Liver (tissue), 9 donors: ENCODE data around the gene ARID3A. TPM values are rescaled to one million over a fixed set of nuclear protein-coding genes. Genes with fewer than 3 reads are reported as not detected.
A peak's percentile ranks its signal among the peaks of the same experiment; 100 is the strongest.
"Not testable (repeated sequence)": the region's sequence is repeated elsewhere in the genome, so short reads cannot be mapped to it uniquely, and the experiment has no call there.

Experiments used
- DNase-seq: peaks from one replicate; pipeline ENCODE4 v3.0.0-alpha.2; 2017; ENCODE audit warnings: low spot score
- H3K27ac ChIP-seq, 2 donors: one replicate each; pipeline ENCODE4 v1.7.0; 2013; ENCODE audit warnings: inconsistent platforms in 2 of 2, low read length in 2 of 2, control low read depth in 1 of 2, low read depth in 1 of 2, mild to moderate bottlenecking in 1 of 2
- H3K27me3 ChIP-seq, 4 donors: one replicate each; pipeline versions ENCODE4 v1.6.1 to v1.7.0; 2013; ENCODE audit warnings: low read length in 3 of 4, inconsistent platforms in 1 of 4, mild to moderate bottlenecking in 1 of 4, moderate library complexity in 1 of 4; ENCODE audit not compliant: control insufficient read depth in 4 of 4, insufficient read depth in 4 of 4
- H3K36me3 ChIP-seq, 4 donors: one replicate each; pipeline versions ENCODE4 v1.6.1 to v1.7.0; 2013; ENCODE audit warnings: low read length in 3 of 4, mild to moderate bottlenecking in 3 of 4, low read depth in 1 of 4, moderate library complexity in 1 of 4; ENCODE audit not compliant: control insufficient read depth in 4 of 4, insufficient read depth in 3 of 4
- H3K4me1 ChIP-seq, 4 donors: one replicate each; pipeline versions ENCODE4 v1.6.1 to v1.7.0; 2013; ENCODE audit warnings: low read length in 3 of 4, mild to moderate bottlenecking in 3 of 4, moderate library complexity in 1 of 4; ENCODE audit not compliant: control insufficient read depth in 4 of 4, insufficient read depth in 4 of 4
- H3K4me3 ChIP-seq, 3 donors: one replicate each; pipeline versions ENCODE4 v1.6.1 to v1.7.0; 2013; ENCODE audit warnings: low read length in 3 of 3, control low read depth in 1 of 3, low read depth in 1 of 3, mild to moderate bottlenecking in 1 of 3
- H3K9ac ChIP-seq, 2 donors: one replicate each; pipeline ENCODE4 v1.7.0; 2013; ENCODE audit warnings: low read length in 2 of 2, mild to moderate bottlenecking in 2 of 2, moderate library complexity in 2 of 2, control low read depth in 1 of 2, low read depth in 1 of 2
- H3K9me3 ChIP-seq, 4 donors: one replicate each; pipeline versions ENCODE4 v1.6.1 to v1.7.0; 2013; ENCODE audit warnings: low read length in 3 of 4; ENCODE audit not compliant: control insufficient read depth in 4 of 4
- FOXA1 ChIP-seq: IDR thresholded peaks from 2 replicates; pipeline ENCODE4 v1.6.1; 2016; ENCODE audit warnings: antibody characterized with exemption
- HNF4A ChIP-seq, 2 donors: conservative IDR thresholded peaks; 2 replicates each; pipeline ENCODE4 v1.6.1; 2016; ENCODE audit warnings: antibody characterized with exemption in 2 of 2, mild to moderate bottlenecking in 2 of 2
- NR2F2 ChIP-seq: IDR thresholded peaks from 2 replicates; pipeline ENCODE4 v1.6.1; 2016; ENCODE audit warnings: antibody characterized with exemption
- RAD21 ChIP-seq, 2 donors: IDR thresholded peaks; 2 replicates each; pipeline ENCODE4 v1.6.1; 2016; ENCODE audit warnings: antibody characterized with exemption in 2 of 2, mild to moderate bottlenecking in 2 of 2
- RXRA ChIP-seq, 2 donors: IDR thresholded peaks; 2 replicates each; pipeline ENCODE4 v1.6.1; 2017 to 2018; ENCODE audit warnings: antibody characterized with exemption in 2 of 2, mild to moderate bottlenecking in 1 of 2
- TAF1 ChIP-seq: conservative IDR thresholded peaks from 2 replicates; pipeline ENCODE4 v1.6.1; 2016; ENCODE audit warnings: antibody characterized with exemption, mild to moderate bottlenecking
- YY1 ChIP-seq: IDR thresholded peaks from 2 replicates; pipeline ENCODE4 v1.6.1; 2016; ENCODE audit warnings: antibody characterized with exemption, mild to moderate bottlenecking
- WGBS: extraction: QIAGEN DNeasy Blood & Tissue Kit; methylation state at CpG from one replicate; pipeline ENCODE4 v1.1.7; 2013; 5-methylcytosine and 5-hydroxymethylcytosine counted together
- polyA plus RNA-seq, 2 donors: library from polyadenylated mRNA; stranded (reverse) in 1 of 2; unstranded in 1 of 2; fragments of 200-250 nt in 1 of 2; fragments of >200 nt in 1 of 2; fragmentation: Nextera tagmentation in 1 of 2; extraction: Ambion mirVana in 1 of 2; gene quantifications; one replicate each; pipeline versions ENCODE4 v1.2.1 to v1.2.3, GENCODE V29; 2013 to 2015
- total RNA-seq, 2 donors: library from RNA; depleted of rRNA; stranded (reverse); fragments of >200 nt; gene quantifications; one replicate each; pipeline ENCODE4 v1.2.3, GENCODE V29; 2014
- TF ChIP-seq, protein P1 (sequence below): IDR thresholded peaks from 2 replicates; pipeline ENCODE4 v1.6.1; 2016; ENCODE audit warnings: antibody characterized with exemption, mild to moderate bottlenecking
- TF ChIP-seq, protein P2 (sequence below): fragments of 150-350 bp; IDR thresholded peaks from 2 replicates; pipeline ENCODE4 v1.5.1; 2017; ENCODE audit warnings: improper control_type of control experiment, low read depth, low read length; ENCODE audit not compliant: missing input control
- TF ChIP-seq, protein P3 (sequence below): IDR thresholded peaks from 2 replicates; pipeline ENCODE4 v1.6.1; 2016; ENCODE audit warnings: antibody characterized with exemption
- donor health status: healthy.
- donor health status: healthy.
- donor health status: healthy.
- donor health status: healthy.
- donor health status: healthy.

The ARID3A gene
- total and polyA plus RNA-seq, 4 donors: 0.74 to 42.4 (median 3.1) TPM

DNA sequence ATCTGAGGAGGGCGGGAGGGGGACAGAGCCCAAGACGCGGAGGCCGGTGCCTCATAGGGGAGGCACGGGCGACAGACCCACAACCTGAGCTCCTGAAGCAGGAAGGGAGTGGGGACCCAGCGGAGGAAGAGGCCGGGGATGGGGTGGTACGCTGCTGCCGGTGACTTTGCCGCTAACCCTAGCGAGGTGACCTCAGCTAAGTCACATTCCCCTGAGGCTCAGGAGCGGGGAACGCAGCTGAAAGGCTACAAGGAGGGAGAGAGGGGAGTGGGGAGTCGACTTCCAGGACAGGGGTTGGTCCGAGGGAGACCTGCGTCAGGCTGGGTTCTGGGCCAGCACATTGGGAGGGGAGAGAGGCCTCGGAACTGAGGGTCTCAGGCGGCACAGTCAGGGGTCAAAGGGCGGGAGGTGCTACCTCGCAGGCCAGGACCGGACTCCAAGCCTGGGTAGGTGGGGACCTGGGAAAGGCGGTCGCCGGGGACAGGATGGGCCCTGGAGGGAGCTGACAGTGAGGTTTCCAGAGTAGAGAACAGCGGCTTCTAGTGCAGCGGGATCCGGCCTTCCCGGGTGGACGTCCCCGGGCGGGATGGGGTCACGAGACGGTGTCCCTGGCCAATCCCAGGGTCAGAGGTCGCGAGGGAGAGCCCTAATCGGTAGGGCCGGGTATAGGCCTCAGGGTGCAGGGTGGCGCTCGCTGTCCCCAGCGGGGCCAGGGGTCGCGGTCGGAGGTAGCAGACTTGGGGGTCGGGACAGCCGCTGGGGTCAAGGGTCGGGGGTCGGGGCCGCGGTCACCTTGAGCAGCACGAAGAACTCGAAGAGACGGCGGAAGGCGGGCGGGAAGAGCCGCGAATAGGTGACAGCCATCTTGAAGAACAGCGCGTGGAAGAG, 94.4 kb downstream of the ARID3A start:
- Histone ChIP-seq H3K9ac (peak overlapping the region; percentile 69 to 90), H3K27me3 (no peaks in the 10 kb centered on the region), H3K36me3 (no peaks in the 10 kb centered on the region), H3K4me3 (peak overlapping the region; percentile 78 to 97 (median 89)), H3K4me1 (peaks cover 30 to 49% (median 39%) of the 10 kb centered on the region in 4 donors), H3K9me3 (no peaks in the 10 kb centered on the region), H3K27ac (peak overlapping the region; percentile 90 to 92)
- DNase-seq: peak; percentile 49
- 1% methylated on average over 60 of the region's 60 CpGs for whole genome bisulfite sequencing
- TF ChIP-seq HNF4A (conservative IDR thresholded peaks at IDR 0.05): peak in 1 of 2 donors; percentile 11
- no peak for TF ChIP-seq TAF1
- TF ChIP-seq RXRA (IDR thresholded peaks at IDR 0.05): peak in 1 of 2 donors; percentile 50
- peak; percentile 60 for TF ChIP-seq NR2F2

DNA sequence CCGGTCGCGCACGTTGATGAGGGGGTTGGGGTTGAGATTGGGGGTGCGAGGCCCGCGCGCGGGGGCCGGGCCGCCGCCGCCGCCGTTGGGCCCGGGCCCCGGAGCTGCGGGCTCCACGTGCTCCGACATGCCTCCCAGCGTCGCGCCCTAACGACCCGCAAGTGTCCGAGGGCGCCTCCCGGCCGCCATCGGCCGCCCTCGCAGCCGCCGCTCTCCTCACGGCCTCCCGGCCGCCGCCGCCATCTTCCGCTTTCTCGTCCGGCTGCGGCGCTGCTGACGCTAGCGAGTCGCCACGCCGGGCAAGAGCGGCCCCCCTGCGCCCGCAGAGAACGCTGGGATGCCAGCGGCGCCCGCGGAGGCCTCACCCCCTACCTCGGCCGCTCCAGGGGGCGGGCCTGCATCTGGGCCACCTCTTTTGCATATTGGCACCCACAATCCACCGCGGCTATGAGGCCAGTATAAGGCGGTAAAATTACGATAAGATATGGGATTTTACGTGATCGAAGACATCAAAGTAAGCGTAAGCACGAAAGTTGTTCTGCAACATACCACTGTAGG, 95.1 kb downstream of the ARID3A start, which contains the start of gene TMEM259:
Gene TMEM259 (minus strand): TSS at position 256 of the 558 bp plus-strand sequence. CDS start 127 bp downstream, at position 129.
- Histone ChIP-seq H3K9me3 (no peaks in the 10 kb centered on the region), H3K4me1 (peaks cover 28 to 44% (median 39%) of the 10 kb centered on the region in 4 donors), H3K9ac (peak within 1 kb of the TSS; percentile 86 to 90), H3K27me3 (no peaks in the 10 kb centered on the region), H3K36me3 (no peaks in the 10 kb centered on the region), H3K27ac (peak within 1 kb of the TSS; percentile 90 to 92), H3K4me3 (peak within 1 kb of the TSS; percentile 78 to 97 (median 89))
- TF ChIP-seq YY1: peak; percentile 58
- no peak for TF ChIP-seq FOXA1
- no peak for TF ChIP-seq TAF1
- TF ChIP-seq, protein P1, sequence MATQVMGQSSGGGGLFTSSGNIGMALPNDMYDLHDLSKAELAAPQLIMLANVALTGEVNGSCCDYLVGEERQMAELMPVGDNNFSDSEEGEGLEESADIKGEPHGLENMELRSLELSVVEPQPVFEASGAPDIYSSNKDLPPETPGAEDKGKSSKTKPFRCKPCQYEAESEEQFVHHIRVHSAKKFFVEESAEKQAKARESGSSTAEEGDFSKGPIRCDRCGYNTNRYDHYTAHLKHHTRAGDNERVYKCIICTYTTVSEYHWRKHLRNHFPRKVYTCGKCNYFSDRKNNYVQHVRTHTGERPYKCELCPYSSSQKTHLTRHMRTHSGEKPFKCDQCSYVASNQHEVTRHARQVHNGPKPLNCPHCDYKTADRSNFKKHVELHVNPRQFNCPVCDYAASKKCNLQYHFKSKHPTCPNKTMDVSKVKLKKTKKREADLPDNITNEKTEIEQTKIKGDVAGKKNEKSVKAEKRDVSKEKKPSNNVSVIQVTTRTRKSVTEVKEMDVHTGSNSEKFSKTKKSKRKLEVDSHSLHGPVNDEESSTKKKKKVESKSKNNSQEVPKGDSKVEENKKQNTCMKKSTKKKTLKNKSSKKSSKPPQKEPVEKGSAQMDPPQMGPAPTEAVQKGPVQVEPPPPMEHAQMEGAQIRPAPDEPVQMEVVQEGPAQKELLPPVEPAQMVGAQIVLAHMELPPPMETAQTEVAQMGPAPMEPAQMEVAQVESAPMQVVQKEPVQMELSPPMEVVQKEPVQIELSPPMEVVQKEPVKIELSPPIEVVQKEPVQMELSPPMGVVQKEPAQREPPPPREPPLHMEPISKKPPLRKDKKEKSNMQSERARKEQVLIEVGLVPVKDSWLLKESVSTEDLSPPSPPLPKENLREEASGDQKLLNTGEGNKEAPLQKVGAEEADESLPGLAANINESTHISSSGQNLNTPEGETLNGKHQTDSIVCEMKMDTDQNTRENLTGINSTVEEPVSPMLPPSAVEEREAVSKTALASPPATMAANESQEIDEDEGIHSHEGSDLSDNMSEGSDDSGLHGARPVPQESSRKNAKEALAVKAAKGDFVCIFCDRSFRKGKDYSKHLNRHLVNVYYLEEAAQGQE: peak; percentile 24
- peak in 1 of 2 donors; percentile 20 for TF ChIP-seq RAD21 (IDR thresholded peaks at IDR 0.05)
- TF ChIP-seq, protein P2, sequence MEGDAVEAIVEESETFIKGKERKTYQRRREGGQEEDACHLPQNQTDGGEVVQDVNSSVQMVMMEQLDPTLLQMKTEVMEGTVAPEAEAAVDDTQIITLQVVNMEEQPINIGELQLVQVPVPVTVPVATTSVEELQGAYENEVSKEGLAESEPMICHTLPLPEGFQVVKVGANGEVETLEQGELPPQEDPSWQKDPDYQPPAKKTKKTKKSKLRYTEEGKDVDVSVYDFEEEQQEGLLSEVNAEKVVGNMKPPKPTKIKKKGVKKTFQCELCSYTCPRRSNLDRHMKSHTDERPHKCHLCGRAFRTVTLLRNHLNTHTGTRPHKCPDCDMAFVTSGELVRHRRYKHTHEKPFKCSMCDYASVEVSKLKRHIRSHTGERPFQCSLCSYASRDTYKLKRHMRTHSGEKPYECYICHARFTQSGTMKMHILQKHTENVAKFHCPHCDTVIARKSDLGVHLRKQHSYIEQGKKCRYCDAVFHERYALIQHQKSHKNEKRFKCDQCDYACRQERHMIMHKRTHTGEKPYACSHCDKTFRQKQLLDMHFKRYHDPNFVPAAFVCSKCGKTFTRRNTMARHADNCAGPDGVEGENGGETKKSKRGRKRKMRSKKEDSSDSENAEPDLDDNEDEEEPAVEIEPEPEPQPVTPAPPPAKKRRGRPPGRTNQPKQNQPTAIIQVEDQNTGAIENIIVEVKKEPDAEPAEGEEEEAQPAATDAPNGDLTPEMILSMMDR: no peak
- TF ChIP-seq, protein P3, sequence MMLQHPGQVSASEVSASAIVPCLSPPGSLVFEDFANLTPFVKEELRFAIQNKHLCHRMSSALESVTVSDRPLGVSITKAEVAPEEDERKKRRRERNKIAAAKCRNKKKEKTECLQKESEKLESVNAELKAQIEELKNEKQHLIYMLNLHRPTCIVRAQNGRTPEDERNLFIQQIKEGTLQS: no peak
- peak; percentile 96 for DNase-seq
- under 1% methylated on average over 68 of the region's 68 CpGs for WGBS

DNA sequence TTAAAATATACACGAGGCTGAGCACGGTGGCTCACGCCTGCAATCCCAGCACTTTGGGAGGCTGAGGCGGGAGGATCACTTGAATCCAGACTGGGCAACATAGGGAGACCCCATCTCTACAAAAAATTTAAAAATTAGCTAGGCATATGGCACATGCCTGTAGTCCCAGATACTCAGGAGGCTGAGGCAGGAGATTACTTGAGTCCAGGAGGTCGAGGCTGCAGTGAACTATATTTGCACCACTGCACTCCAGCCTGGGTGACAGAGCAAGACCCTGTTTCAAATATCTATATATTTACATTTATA, 98.0 kb downstream of the ARID3A start:
- WGBS: 83% methylated on average over 5 of the region's 5 CpGs
- not testable (repeated sequence) for DNase-seq, H3K9me3 ChIP-seq, H3K9ac ChIP-seq, H3K27me3 ChIP-seq, H3K27ac ChIP-seq, H3K36me3 ChIP-seq, H3K4me3 ChIP-seq
- peaks cover 14 to 27% (median 18%) of the 10 kb centered on the region in 4 donors for H3K4me1 ChIP-seq

DNA sequence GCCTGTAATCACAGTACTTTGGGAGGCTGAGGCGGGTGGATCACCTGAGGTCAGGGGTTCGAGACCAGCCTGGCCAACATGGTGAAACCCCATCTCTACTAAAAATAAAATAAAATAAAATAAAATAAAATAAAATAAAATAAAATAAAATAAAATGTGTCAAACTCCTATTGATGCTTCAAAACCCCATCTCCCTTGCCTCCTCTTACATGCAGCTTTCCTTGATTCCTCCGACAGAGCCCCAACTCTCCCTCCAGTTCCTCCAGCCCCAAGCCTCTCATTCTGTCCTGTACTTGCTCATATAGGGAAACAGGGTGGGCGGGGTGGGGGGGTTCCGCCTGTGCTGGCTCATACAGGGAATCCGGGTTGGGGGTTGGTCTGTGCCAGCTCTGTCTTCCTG, 99.2 kb downstream of the ARID3A start:
- WGBS: 89% methylated on average over 6 of the region's 6 CpGs

More for the DNA sequence above, 99.2 kb downstream of the ARID3A start:
- H3K4me3 ChIP-seq, H3K36me3 ChIP-seq, H3K27me3 ChIP-seq, H3K9me3 ChIP-seq, DNase-seq, H3K27ac ChIP-seq, H3K9ac ChIP-seq: not testable (repeated sequence)
- peaks cover 5 to 18% (median 7%) of the 10 kb centered on the region in 4 donors for H3K4me1 ChIP-seq
